ENCODE data around the gene JPH2. TPM values are rescaled to one million over a fixed set of nuclear protein-coding genes. Genes with fewer than 3 reads are reported as not detected.

JPH2 gene
- total and polyA plus RNA-seq, 10 of the 15 experiments (the other 5 are each of a cell fraction or from before 2014, with no cell fraction given), result 0.16 TPM; not detected in 9

- TF ChIP-seq REST (IDR thresholded peaks at IDR 0.05; ENCODE audit: low read depth, low read length) (no peak), RFX5 (IDR thresholded peaks at IDR 0.05; ENCODE audit: low read depth, low read length) (no peak), MYB (IDR thresholded peaks at IDR 0.05; ENCODE audit: borderline replicate concordance, low read depth, low read length) (no peak), POU2F2 (IDR thresholded peaks at IDR 0.05; ENCODE audit: borderline replicate concordance, low read depth, low read length) (0 out of 3 replicates have a peak, but pooled peaks have one; percentile 57), MYC (IDR thresholded peaks at IDR 0.05; ENCODE audit: insufficient read depth, insufficient read length, insufficient replicate concordance, low read length, severe bottlenecking) (no peak), IKZF1 (conservative IDR thresholded peaks at IDR 0.05) (peak; percentile 54), ATF2 (IDR thresholded peaks at IDR 0.05; ENCODE audit: low read length) (peak; percentile 95), NFYB (IDR thresholded peaks at IDR 0.05; ENCODE audit: insufficient read depth, low read depth, low read length) (no peak), NFIC (IDR thresholded peaks at IDR 0.05; ENCODE audit: low read depth, low read length) (no peak), POLR2AphosphoS5 (IDR thresholded peaks at IDR 0.05; ENCODE audit: low read length) (no peak), HDAC2 (IDR thresholded peaks at IDR 0.05) (no peak), NFXL1 (IDR thresholded peaks at IDR 0.05; ENCODE audit: borderline replicate concordance) (no peak)
- TF ChIP-seq, protein P1, sequence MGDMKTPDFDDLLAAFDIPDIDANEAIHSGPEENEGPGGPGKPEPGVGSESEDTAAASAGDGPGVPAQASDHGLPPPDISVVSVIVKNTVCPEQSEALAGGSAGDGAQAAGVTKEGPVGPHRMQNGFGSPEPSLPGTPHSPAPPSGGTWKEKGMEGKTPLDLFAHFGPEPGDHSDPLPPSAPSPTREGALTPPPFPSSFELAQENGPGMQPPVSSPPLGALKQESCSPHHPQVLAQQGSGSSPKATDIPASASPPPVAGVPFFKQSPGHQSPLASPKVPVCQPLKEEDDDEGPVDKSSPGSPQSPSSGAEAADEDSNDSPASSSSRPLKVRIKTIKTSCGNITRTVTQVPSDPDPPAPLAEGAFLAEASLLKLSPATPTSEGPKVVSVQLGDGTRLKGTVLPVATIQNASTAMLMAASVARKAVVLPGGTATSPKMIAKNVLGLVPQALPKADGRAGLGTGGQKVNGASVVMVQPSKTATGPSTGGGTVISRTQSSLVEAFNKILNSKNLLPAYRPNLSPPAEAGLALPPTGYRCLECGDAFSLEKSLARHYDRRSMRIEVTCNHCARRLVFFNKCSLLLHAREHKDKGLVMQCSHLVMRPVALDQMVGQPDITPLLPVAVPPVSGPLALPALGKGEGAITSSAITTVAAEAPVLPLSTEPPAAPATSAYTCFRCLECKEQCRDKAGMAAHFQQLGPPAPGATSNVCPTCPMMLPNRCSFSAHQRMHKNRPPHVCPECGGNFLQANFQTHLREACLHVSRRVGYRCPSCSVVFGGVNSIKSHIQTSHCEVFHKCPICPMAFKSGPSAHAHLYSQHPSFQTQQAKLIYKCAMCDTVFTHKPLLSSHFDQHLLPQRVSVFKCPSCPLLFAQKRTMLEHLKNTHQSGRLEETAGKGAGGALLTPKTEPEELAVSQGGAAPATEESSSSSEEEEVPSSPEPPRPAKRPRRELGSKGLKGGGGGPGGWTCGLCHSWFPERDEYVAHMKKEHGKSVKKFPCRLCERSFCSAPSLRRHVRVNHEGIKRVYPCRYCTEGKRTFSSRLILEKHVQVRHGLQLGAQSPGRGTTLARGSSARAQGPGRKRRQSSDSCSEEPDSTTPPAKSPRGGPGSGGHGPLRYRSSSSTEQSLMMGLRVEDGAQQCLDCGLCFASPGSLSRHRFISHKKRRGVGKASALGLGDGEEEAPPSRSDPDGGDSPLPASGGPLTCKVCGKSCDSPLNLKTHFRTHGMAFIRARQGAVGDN (IDR thresholded peaks at IDR 0.05), result peak; percentile 60
- TF ChIP-seq, protein P2, sequence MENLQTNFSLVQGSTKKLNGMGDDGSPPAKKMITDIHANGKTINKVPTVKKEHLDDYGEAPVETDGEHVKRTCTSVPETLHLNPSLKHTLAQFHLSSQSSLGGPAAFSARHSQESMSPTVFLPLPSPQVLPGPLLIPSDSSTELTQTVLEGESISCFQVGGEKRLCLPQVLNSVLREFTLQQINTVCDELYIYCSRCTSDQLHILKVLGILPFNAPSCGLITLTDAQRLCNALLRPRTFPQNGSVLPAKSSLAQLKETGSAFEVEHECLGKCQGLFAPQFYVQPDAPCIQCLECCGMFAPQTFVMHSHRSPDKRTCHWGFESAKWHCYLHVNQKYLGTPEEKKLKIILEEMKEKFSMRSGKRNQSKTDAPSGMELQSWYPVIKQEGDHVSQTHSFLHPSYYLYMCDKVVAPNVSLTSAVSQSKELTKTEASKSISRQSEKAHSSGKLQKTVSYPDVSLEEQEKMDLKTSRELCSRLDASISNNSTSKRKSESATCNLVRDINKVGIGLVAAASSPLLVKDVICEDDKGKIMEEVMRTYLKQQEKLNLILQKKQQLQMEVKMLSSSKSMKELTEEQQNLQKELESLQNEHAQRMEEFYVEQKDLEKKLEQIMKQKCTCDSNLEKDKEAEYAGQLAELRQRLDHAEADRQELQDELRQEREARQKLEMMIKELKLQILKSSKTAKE (IDR thresholded peaks at IDR 0.05; ENCODE audit: low read depth, poor library complexity, severe bottlenecking), result peak; percentile 77
- TF ChIP-seq, protein P3, sequence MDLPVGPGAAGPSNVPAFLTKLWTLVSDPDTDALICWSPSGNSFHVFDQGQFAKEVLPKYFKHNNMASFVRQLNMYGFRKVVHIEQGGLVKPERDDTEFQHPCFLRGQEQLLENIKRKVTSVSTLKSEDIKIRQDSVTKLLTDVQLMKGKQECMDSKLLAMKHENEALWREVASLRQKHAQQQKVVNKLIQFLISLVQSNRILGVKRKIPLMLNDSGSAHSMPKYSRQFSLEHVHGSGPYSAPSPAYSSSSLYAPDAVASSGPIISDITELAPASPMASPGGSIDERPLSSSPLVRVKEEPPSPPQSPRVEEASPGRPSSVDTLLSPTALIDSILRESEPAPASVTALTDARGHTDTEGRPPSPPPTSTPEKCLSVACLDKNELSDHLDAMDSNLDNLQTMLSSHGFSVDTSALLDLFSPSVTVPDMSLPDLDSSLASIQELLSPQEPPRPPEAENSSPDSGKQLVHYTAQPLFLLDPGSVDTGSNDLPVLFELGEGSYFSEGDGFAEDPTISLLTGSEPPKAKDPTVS (IDR thresholded peaks at IDR 0.05; ENCODE audit: low read depth, low read length), result no peak
These were observed 106.2 kb downstream of the JPH2 start (continued) for GRCh38 chr20:44080646-44081267.

All from GM12878 (cell line).